A549 (cell line): ENCODE results near the gene EHBP1.

ENCODE experiments used
- BCL3 ChIP-seq: fragments of >200 bp; sonication (Bioruptor Twin); formaldehyde crosslinking; IDR thresholded peaks from 3 replicates; pipeline ENCODE4 v1.6.1; 2016
- CHD2 ChIP-seq: fragments of 150-350 bp; IDR thresholded peaks from 2 replicates; pipeline ENCODE4 v1.6.1; 2014; ENCODE audit warnings: low read length; ENCODE audit not compliant: partially characterized antibody
- CHD4 ChIP-seq: fragments of 200-600 bp; sonication (generic); IDR thresholded peaks from 2 replicates; pipeline ENCODE4 v1.6.1; 2016; ENCODE audit warnings: antibody characterized with exemption, mild to moderate bottlenecking, borderline replicate concordance
- CTCF ChIP-seq: fragments of >200 bp; sonication (Bioruptor Twin); formaldehyde crosslinking; IDR thresholded peaks from 3 replicates; pipeline ENCODE4 v1.5.1; 2016
- MAFK ChIP-seq: fragments of 450-650 bp; IDR thresholded peaks from 2 replicates; pipeline ENCODE4 v1.6.1; 2014; ENCODE audit not compliant: partially characterized antibody
- NPAS2 ChIP-seq: fragments of 250-450 bp; sonication (Bioruptor Pico); IDR thresholded peaks from 2 replicates; pipeline ENCODE4 v1.8.0; 2022; ENCODE audit warnings: mild to moderate bottlenecking, moderate library complexity, borderline replicate concordance
- POLR2A ChIP-seq: IDR thresholded peaks from 2 replicates; pipeline ENCODE4 v1.6.1; 2012; ENCODE audit warnings: mild to moderate bottlenecking, low read length
- RAD21 ChIP-seq, 2 experiments: fragments of >200 bp in 1 of 2; sonication (Bioruptor Twin) in 1 of 2; formaldehyde crosslinking in 1 of 2; IDR thresholded peaks in 1 of 2; conservative IDR thresholded peaks in 1 of 2; 2 replicates in 1 of 2; 3 replicates in 1 of 2; pipeline ENCODE4 v1.6.1; 2012 to 2018; ENCODE audit warnings: inconsistent platforms in 1 of 2
- ZSCAN20 ChIP-seq: fragments of 250-450 bp; sonication (Bioruptor Pico); IDR thresholded peaks from 2 replicates; pipeline ENCODE4 v1.8.0; 2022; ENCODE audit warnings: mild to moderate bottlenecking, moderate library complexity

GRCh38 chr2:62908145-62908544, 202.6 kb downstream of the EHBP1 start:
- no peak for TF ChIP-seq CTCF
- TF ChIP-seq ZSCAN20 (CRISPR knock-in tag) = no peak
- no peak for TF ChIP-seq BCL3
- no peak for TF ChIP-seq MAFK
- TF ChIP-seq RAD21 (conservative IDR thresholded peaks at IDR 0.05 in 1 of 2, IDR thresholded peaks at IDR 0.05 in 1 of 2) = no peak
- TF ChIP-seq POLR2A = no peak
- no peak for TF ChIP-seq CHD2
- no peak for TF ChIP-seq NPAS2 (CRISPR knock-in tag)
- TF ChIP-seq CHD4 = no peak
